ENCODE data around the gene TEC.

TEC gene

DNA sequence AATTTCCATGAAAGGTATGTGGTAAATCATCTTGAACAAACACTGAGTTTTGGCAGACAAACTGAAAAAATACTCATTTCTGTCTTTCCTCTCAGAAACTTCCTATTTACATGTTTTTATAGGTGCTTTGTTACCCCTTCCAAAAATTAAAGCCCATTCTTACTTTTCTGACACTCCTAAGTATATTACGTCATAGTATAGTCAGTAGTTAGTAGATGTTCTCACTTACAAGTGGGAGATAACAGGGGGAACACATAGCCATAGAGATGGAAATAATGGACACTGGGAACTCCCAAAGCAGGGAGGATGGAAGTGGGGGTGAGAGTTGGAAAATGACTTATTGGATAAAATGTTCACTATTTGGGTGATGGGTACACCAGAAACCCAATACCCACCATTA lies 164.4 kb downstream of the TEC start:
- Histone ChIP-seq H3K9ac (ENCODE audit: low read length) (no peak overlapping the region), H3K4me1 (ENCODE audit: control insufficient read depth, insufficient read depth, low read length) (peaks cover 3% of the 10 kb centered on the region; the same call in 1 of the 2 replicates), H3K27me3 (ENCODE audit: control insufficient read depth, insufficient read depth, low read length) (no peaks in the 10 kb centered on the region), H3K4me3 (ENCODE audit: low read depth, low read length) (no peak overlapping the region), H3K36me3 (ENCODE audit: control insufficient read depth, insufficient read depth, low read length) (no peaks in the 10 kb centered on the region), H3K27ac (ENCODE audit: low read depth, low read length) (no peak overlapping the region), H3K9me3 (ENCODE audit: control insufficient read depth, insufficient read depth, low read depth, low read length) (no peaks in the 10 kb centered on the region)

- no peak overlapping the region for H3K27ac ChIP-seq (ENCODE audit: low read depth, low read length)
- no peak overlapping the region for H3K9ac ChIP-seq (ENCODE audit: low read length)
- no peak overlapping the region for H3K4me3 ChIP-seq (ENCODE audit: low read depth, low read length)
- H3K27me3 ChIP-seq (ENCODE audit: control insufficient read depth, insufficient read depth, low read length): no peaks in the 10 kb centered on the region
- no peaks in the 10 kb centered on the region for H3K4me1 ChIP-seq (ENCODE audit: control insufficient read depth, insufficient read depth, low read length)
- H3K36me3 ChIP-seq (ENCODE audit: control insufficient read depth, insufficient read depth, low read length): no peaks in the 10 kb centered on the region
- no peaks in the 10 kb centered on the region for H3K9me3 ChIP-seq (ENCODE audit: control insufficient read depth, insufficient read depth, low read depth, low read length)
These were observed 166.0 kb downstream of the TEC start for GRCh38 chr4:48103483-48104139.

DNA sequence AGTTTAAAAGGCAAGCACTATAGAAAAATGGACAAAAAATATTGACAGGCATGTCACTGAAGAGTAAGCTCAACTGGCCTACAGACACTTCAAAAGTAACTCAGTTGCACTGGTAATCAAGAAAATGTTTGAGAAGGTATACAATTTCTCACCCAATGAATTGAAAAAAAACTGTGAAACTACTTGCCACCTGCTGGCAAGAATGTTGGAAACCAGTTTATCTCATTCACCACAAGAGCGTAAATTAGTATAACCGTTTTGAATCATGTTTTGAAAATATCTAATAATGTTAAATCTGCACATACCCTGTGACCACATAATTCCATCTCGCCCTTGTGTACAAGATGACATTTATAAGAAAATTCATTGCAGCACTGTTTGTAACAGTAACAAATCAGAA lies 167.3 kb downstream of the TEC start:
- H3K27ac ChIP-seq (ENCODE audit: low read depth, low read length): no peak overlapping the region
- no peaks in the 10 kb centered on the region for H3K4me1 ChIP-seq (ENCODE audit: control insufficient read depth, insufficient read depth, low read length)
- no peaks in the 10 kb centered on the region for H3K9me3 ChIP-seq (ENCODE audit: control insufficient read depth, insufficient read depth, low read depth, low read length)
- H3K27me3 ChIP-seq (ENCODE audit: control insufficient read depth, insufficient read depth, low read length): no peaks in the 10 kb centered on the region
- no peak overlapping the region for H3K9ac ChIP-seq (ENCODE audit: low read length)
- H3K36me3 ChIP-seq (ENCODE audit: control insufficient read depth, insufficient read depth, low read length): no peaks in the 10 kb centered on the region
- no peak overlapping the region for H3K4me3 ChIP-seq (ENCODE audit: low read depth, low read length)

DNA sequence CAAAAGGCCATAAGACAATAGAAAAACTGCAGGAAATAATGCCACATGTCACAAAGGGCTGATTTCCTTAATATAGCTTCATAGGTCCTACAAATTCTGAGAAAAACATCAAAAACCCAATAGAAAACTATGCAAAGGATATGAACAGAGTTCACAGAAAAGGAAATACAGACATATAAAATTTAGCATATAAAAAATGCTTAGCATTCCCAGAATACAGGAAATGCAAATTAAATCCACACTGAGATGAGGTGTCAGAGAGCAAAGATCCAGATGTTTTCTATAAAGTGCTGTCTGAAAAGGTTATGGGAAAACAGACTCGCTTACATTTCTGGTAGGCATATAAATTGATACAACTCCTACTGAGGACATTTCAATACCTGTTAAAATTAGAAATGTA lies 169.4 kb downstream of the TEC start:
- H3K4me3 ChIP-seq (ENCODE audit: low read depth, low read length): no peak overlapping the region

GRCh38 chr4:48095441-48095840 lies 174.2 kb downstream of the TEC start:
- Histone ChIP-seq H3K9me3 (ENCODE audit: control insufficient read depth, insufficient read depth, low read depth, low read length) (no peaks in the 10 kb centered on the region), H3K9ac (ENCODE audit: low read length) (no peak overlapping the region), H3K36me3 (ENCODE audit: control insufficient read depth, insufficient read depth, low read length) (no peaks in the 10 kb centered on the region), H3K4me1 (ENCODE audit: control insufficient read depth, insufficient read depth, low read length) (no peaks in the 10 kb centered on the region), H3K4me3 (ENCODE audit: low read depth, low read length) (no peak overlapping the region), H3K27ac (ENCODE audit: low read depth, low read length) (no peak overlapping the region), H3K27me3 (ENCODE audit: control insufficient read depth, insufficient read depth, low read length) (no peaks in the 10 kb centered on the region)

More for the DNA sequence above, 169.4 kb downstream of the TEC start:
- H3K9me3 ChIP-seq (ENCODE audit: control insufficient read depth, insufficient read depth, low read depth, low read length): no peaks in the 10 kb centered on the region
- H3K4me1 ChIP-seq (ENCODE audit: control insufficient read depth, insufficient read depth, low read length): no peaks in the 10 kb centered on the region
- H3K27ac ChIP-seq (ENCODE audit: low read depth, low read length): no peak overlapping the region
- H3K36me3 ChIP-seq (ENCODE audit: control insufficient read depth, insufficient read depth, low read length): no peaks in the 10 kb centered on the region
- no peaks in the 10 kb centered on the region for H3K27me3 ChIP-seq (ENCODE audit: control insufficient read depth, insufficient read depth, low read length)
- no peak overlapping the region for H3K9ac ChIP-seq (ENCODE audit: low read length)

DNA sequence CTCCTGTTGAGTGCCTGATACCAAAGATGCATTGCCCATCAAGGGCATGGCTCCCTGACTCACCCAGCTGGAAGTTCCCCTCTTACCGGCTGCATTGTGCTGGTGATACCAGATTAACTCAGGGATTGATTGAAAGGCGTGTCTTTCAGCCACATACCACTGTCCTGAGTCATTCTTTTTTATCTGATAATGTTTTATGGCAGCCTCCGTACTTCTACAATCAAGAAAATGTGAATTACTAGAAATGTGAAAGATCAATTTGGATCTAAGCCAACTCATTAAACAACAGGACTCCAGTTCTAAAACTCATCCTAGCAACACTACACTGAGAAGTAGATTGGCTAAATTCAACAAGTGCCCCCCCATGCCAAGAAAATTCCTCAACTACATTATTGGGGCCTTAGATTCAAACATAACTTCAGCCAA lies 175.6 kb downstream of the TEC start:
- H3K9ac ChIP-seq (ENCODE audit: low read length): no peak overlapping the region
- no peak overlapping the region for H3K27ac ChIP-seq (ENCODE audit: low read depth, low read length)

GRCh38 chr4:48090621-48091020 lies 179.0 kb downstream of the TEC start:
- no peak overlapping the region for H3K9ac ChIP-seq (ENCODE audit: low read length)
- no peaks in the 10 kb centered on the region for H3K4me1 ChIP-seq (ENCODE audit: control insufficient read depth, insufficient read depth, low read length)
- H3K4me3 ChIP-seq (ENCODE audit: low read depth, low read length): no peak overlapping the region
- no peak overlapping the region for H3K27ac ChIP-seq (ENCODE audit: low read depth, low read length)
- H3K27me3 ChIP-seq (ENCODE audit: control insufficient read depth, insufficient read depth, low read length): no peaks in the 10 kb centered on the region
- H3K9me3 ChIP-seq (ENCODE audit: control insufficient read depth, insufficient read depth, low read depth, low read length): no peaks in the 10 kb centered on the region
- no peaks in the 10 kb centered on the region for H3K36me3 ChIP-seq (ENCODE audit: control insufficient read depth, insufficient read depth, low read length)

More for the DNA sequence above, 175.6 kb downstream of the TEC start:
- Histone ChIP-seq H3K27me3 (ENCODE audit: control insufficient read depth, insufficient read depth, low read length) (no peaks in the 10 kb centered on the region), H3K36me3 (ENCODE audit: control insufficient read depth, insufficient read depth, low read length) (no peaks in the 10 kb centered on the region), H3K4me1 (ENCODE audit: control insufficient read depth, insufficient read depth, low read length) (no peaks in the 10 kb centered on the region), H3K9me3 (ENCODE audit: control insufficient read depth, insufficient read depth, low read depth, low read length) (no peaks in the 10 kb centered on the region), H3K4me3 (ENCODE audit: low read depth, low read length) (no peak overlapping the region)

DNA sequence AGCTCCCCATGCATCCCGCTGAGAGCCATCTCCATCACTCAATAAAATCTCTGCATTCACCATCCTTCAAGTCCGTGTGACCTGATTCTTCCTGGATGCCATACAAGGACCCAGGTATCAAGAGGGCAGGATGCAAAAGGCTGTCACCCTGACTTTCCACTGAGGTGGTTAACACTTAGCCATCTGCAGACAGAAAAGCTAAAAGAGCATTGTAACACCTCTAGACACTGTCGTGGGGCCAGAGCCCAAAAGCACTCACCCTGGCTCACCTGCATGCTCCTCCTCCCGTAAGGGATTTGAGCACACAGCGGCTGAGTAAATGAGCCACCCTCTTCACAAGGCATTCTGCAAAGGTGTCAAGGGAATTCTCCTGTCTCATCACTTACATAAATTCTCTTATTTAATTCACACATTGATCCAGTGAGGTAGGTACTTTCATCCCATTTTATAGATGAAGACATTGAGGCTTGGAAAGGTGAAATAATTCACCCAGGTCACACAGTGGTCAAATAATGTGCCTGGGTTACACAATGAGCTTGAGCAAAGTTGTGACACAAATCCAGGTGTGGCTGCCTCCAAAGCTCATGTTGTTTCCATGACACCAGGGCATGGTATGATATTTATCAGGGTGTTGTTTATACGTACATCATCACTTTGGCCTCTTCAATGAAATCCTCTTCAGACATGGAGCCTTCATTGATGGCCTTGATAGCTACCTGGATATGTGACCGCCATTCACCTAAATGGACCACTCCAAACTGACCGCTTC lies 183.6 kb downstream of the TEC start:
- Histone ChIP-seq H3K36me3 (ENCODE audit: control insufficient read depth, insufficient read depth, low read length) (no peaks in the 10 kb centered on the region), H3K9me3 (ENCODE audit: control insufficient read depth, insufficient read depth, low read depth, low read length) (no peaks in the 10 kb centered on the region), H3K27me3 (ENCODE audit: control insufficient read depth, insufficient read depth, low read length) (no peaks in the 10 kb centered on the region), H3K4me1 (ENCODE audit: control insufficient read depth, insufficient read depth, low read length) (no peaks in the 10 kb centered on the region), H3K4me3 (ENCODE audit: low read depth, low read length) (no peak overlapping the region), H3K9ac (ENCODE audit: low read length) (no peak overlapping the region), H3K27ac (ENCODE audit: low read depth, low read length) (no peak overlapping the region)

Measured in HUES6 (cell line).